HG02981 (cell line): ENCODE data around the gene MAGI1.
"Not testable (repeated sequence)": the region's sequence is repeated elsewhere in the genome, so short reads cannot be mapped to it uniquely, and the experiment has no call there.

Experiments
- ATAC-seq: cut with Tn5 transposase; IDR thresholded peaks from one replicate; pipeline ENCODE4 v1.9.1; 2021; ENCODE audit warnings: mild to moderate bottlenecking, moderate library complexity; ENCODE audit not compliant: unreplicated experiment

MAGI1 gene

GRCh38 chr3:65730449-65730848 lies 308.3 kb downstream of the MAGI1 start:
- ATAC-seq: no peak

- no peak for ATAC-seq
Observed at GRCh38 chr3:65729973-65730372, 308.7 kb downstream of the MAGI1 start.

- ATAC-seq: no peak
Observed at GRCh38 chr3:65729555-65729954, 309.2 kb downstream of the MAGI1 start.

GRCh38 chr3:65728138-65728537 lies 310.6 kb downstream of the MAGI1 start:
- ATAC-seq: no peak

GRCh38 chr3:65723985-65724384 lies 314.7 kb downstream of the MAGI1 start:
- no peak for ATAC-seq

GRCh38 chr3:65723011-65723410 lies 315.7 kb downstream of the MAGI1 start:
- no peak for ATAC-seq

GRCh38 chr3:65720989-65721737 lies 317.6 kb downstream of the MAGI1 start:
- no peak for ATAC-seq

- not testable (repeated sequence) for ATAC-seq
Observed at GRCh38 chr3:65719639-65720038, 319.1 kb downstream of the MAGI1 start.

GRCh38 chr3:65717676-65718346 lies 320.9 kb downstream of the MAGI1 start:
- no peak for ATAC-seq

- ATAC-seq: no peak
Observed at GRCh38 chr3:65716071-65716751, 322.5 kb downstream of the MAGI1 start.

GRCh38 chr3:65714134-65714533 lies 324.6 kb downstream of the MAGI1 start:
- no peak for ATAC-seq

- ATAC-seq: no peak
Observed at GRCh38 chr3:65713016-65713415, 325.7 kb downstream of the MAGI1 start.

GRCh38 chr3:65712140-65712539 lies 326.6 kb downstream of the MAGI1 start:
- no peak for ATAC-seq

- ATAC-seq: no peak
Observed at GRCh38 chr3:65706776-65707568, 331.7 kb downstream of the MAGI1 start.

- ATAC-seq: no peak
Observed at GRCh38 chr3:65706301-65706700, 332.4 kb downstream of the MAGI1 start.

- no peak for ATAC-seq
Observed at GRCh38 chr3:65703820-65704219, 334.9 kb downstream of the MAGI1 start.

GRCh38 chr3:65703026-65703425 lies 335.7 kb downstream of the MAGI1 start:
- no peak for ATAC-seq

GRCh38 chr3:65702202-65702601 lies 336.5 kb downstream of the MAGI1 start:
- ATAC-seq: no peak

- ATAC-seq: no peak
Observed at GRCh38 chr3:65701516-65701915, 337.2 kb downstream of the MAGI1 start.

- no peak for ATAC-seq
Observed at GRCh38 chr3:65689436-65689835, 349.3 kb downstream of the MAGI1 start.

GRCh38 chr3:65687741-65688140 lies 351.0 kb downstream of the MAGI1 start:
- no peak for ATAC-seq
